Panc1 (cell line): Measurements from ENCODE around the gene RSAD1. TPM values are rescaled to one million over a fixed set of nuclear protein-coding genes. Genes with fewer than 3 reads are reported as not detected.

Experiments used
- ATAC-seq: fragments of 200-7000 bp; cut with Tn5 transposase; 2 replicates; pipeline ENCODE4 v1.9.1; 2020; ENCODE audit warnings: mild to moderate bottlenecking, moderate library complexity
- BruUV-seq: library from RNA; stranded (reverse); fragments of 400-500 nt; replicated peaks from 2 replicates; lab custom pipeline; 2021; lab: Mats Ljungman, UMichigan
- CTCF ChIA-PET: fragments of 300-600 bp; sonication (Branson Sonifier 250); formaldehyde crosslinking; loops from one replicate; lab custom pipeline; 2022; ENCODE audit warnings: antibody characterized with exemption; lab: Charles Lee
- POLR2A ChIA-PET: fragments of 300-600 bp; sonication (Branson Sonifier 250); formaldehyde crosslinking; loops from one replicate; lab custom pipeline; 2022; ENCODE audit warnings: antibody characterized with exemption; lab: Charles Lee
- DNase-seq: peaks from one replicate; pipeline ENCODE4 v3.0.0-alpha.2; 2010; ENCODE audit warnings: low read depth, low spot score
- H3K27ac ChIP-seq: 2 replicates; pipeline ENCODE4 v1.5.1; 2011; ENCODE audit warnings: mild to moderate bottlenecking, low read length, inconsistent platforms
- H3K27me3 ChIP-seq: fragments of 200-500 bp; sonication (Bioruptor generic); 2 replicates; pipeline ENCODE4 v1.6.0; 2014; ENCODE audit warnings: low read length, inconsistent platforms; ENCODE audit not compliant: control insufficient read depth, insufficient read depth
- H3K36me3 ChIP-seq: fragments of 200-500 bp; sonication (Bioruptor generic); 2 replicates; pipeline ENCODE4 v1.5.1; 2014; ENCODE audit warnings: inconsistent platforms, mild to moderate bottlenecking, low read length, moderate library complexity; ENCODE audit not compliant: control insufficient read depth, insufficient read depth
- H3K4me1 ChIP-seq: 2 replicates; pipeline ENCODE4 v1.5.1; 2011; ENCODE audit warnings: inconsistent platforms, mild to moderate bottlenecking, low read length, moderate library complexity; ENCODE audit not compliant: control insufficient read depth, insufficient read depth
- H3K4me3 ChIP-seq, 2 experiments: 2 replicates each; pipeline ENCODE4 v1.5.1; 2011 to 2012; ENCODE audit warnings: low read depth in 2 of 2, low read length in 2 of 2, mild to moderate bottlenecking in 2 of 2, inconsistent platforms in 1 of 2, moderate library complexity in 1 of 2
- H3K9me3 ChIP-seq: fragments of 200-500 bp; sonication (Bioruptor generic); 2 replicates; pipeline ENCODE4 v1.5.1; 2014; ENCODE audit warnings: low read depth, mild to moderate bottlenecking, inconsistent platforms, low read length, moderate library complexity; ENCODE audit not compliant: control insufficient read depth, insufficient read depth
- CTCF ChIP-seq: fragments of 450-650 bp; IDR thresholded peaks from 2 replicates; pipeline ENCODE4 v1.5.1; 2017; ENCODE audit warnings: mild to moderate bottlenecking
- POLR2AphosphoS5 ChIP-seq: IDR thresholded peaks from 2 replicates; pipeline ENCODE4 v1.6.1; 2012; ENCODE audit warnings: mild to moderate bottlenecking, low read depth, low read length, moderate library complexity
- REST ChIP-seq, 2 experiments: IDR thresholded peaks; 2 replicates each; pipeline ENCODE4 v1.6.1; 2011 to 2012; ENCODE audit warnings: low read depth in 2 of 2, control low read depth in 1 of 2, low read length in 1 of 2, mild to moderate bottlenecking in 1 of 2, moderate library complexity in 1 of 2; ENCODE audit not compliant: insufficient read depth in 1 of 2
- SIN3A ChIP-seq: IDR thresholded peaks from 2 replicates; pipeline ENCODE4 v1.6.1; 2012; ENCODE audit warnings: low read depth, mild to moderate bottlenecking, low read length, moderate library complexity, borderline replicate concordance; ENCODE audit not compliant: insufficient read depth
- TCF7L2 ChIP-seq: IDR thresholded peaks from 2 replicates; pipeline ENCODE4 v1.6.1; 2011; ENCODE audit warnings: mild to moderate bottlenecking, low read depth, low read length, inconsistent platforms
- in situ Hi-C: cut with HindIII; loops from 2 replicates; pipeline ENCODE4 v1.10.0; 2016; ENCODE audit warnings: low sequenced_read_pairs, low pct_unique_long_range_greater_than_20kb
- intact Hi-C: fragments of 100-400 bp; cut with micrococcal nuclease; formaldehyde crosslinking; loops from one replicate; pipeline ENCODE4 v1.10.0; 2022; ENCODE audit not compliant: unreplicated experiment
- total RNA-seq: library from RNA; stranded (reverse); gene quantifications from one replicate; pipeline ENCODE4 v1.2.1, GENCODE V29; 2021; ENCODE audit not compliant: unreplicated experiment

Gene RSAD1
- total RNA-seq, 1 experiment from 2014 or later, result 40.2 TPM

GRCh38 chr17:50520483-50520882 lies 41.8 kb downstream of the RSAD1 start:
- ChIA-PET POLR2A (no interaction called here), CTCF (interaction anchor here (0.6 kb wide), 1 partner anchor 19 kb away, joined by 8 read pairs; no protein-coding TSS in a partner anchor)
- intact Hi-C loops (no loop called here), in situ Hi-C loops (no loop called here)
- Histone ChIP-seq H3K4me1 (no peaks in the 10 kb centered on the region), H3K4me3 (no peak overlapping the region), H3K27ac (no peak overlapping the region), H3K27me3 (no peaks in the 10 kb centered on the region), H3K36me3 (no peaks in the 10 kb centered on the region), H3K9me3 (no peaks in the 10 kb centered on the region)
- no peak for ATAC-seq
- no peak for DNase-seq
- TF ChIP-seq REST (IDR thresholded peaks at IDR 0.05; ENCODE audit: insufficient read depth in 1 of 2, low read depth in 2 of 2, low read length in 1 of 2) (no peak), TCF7L2 (no peak), SIN3A (no peak), CTCF (no peak), POLR2AphosphoS5 (no peak)
- BruUV-seq, result no TSS peak

GRCh38 chr17:50521514-50521913 lies 42.9 kb downstream of the RSAD1 start:
- Histone ChIP-seq H3K27me3 (no peaks in the 10 kb centered on the region), H3K27ac (no peak overlapping the region), H3K9me3 (no peaks in the 10 kb centered on the region), H3K4me1 (no peaks in the 10 kb centered on the region), H3K4me3 (no peak overlapping the region), H3K36me3 (no peaks in the 10 kb centered on the region)
- intact Hi-C loops, result no loop called here
- ATAC-seq (no peak), DNase-seq (no peak)
- in situ Hi-C loops, result no loop called here
- CTCF ChIA-PET, result no interaction called here
- no TSS peak for BruUV-seq
- no peak for TF ChIP-seq SIN3A
- no peak for TF ChIP-seq REST (IDR thresholded peaks at IDR 0.05; ENCODE audit: insufficient read depth in 1 of 2, low read depth in 2 of 2, low read length in 1 of 2)
- no peak for TF ChIP-seq TCF7L2
- no peak for TF ChIP-seq CTCF
- no peak for TF ChIP-seq POLR2AphosphoS5
- POLR2A ChIA-PET, result no interaction called here
